Stimulated activated CD8-positive, alpha-beta memory T cell treated with anti-CD3 and anti-CD28 coated beads, Interleukin-7, amount 100 ng/mL, for 24 hours (primary cell): ENCODE measurements around the gene PTPN20.

Source experiments
- DNase-seq: peaks from one replicate; pipeline ENCODE4 v3.0.0-alpha.2; 2020; ENCODE audit warnings: low read depth

Gene PTPN20

GRCh38 chr10:47034441-47035051, 123.3 kb downstream of the PTPN20 start:
- no peak for DNase-seq

- no peak for DNase-seq
Observed at GRCh38 chr10:47035171-47035818, 124.1 kb downstream of the PTPN20 start.

- DNase-seq = no peak
Observed at GRCh38 chr10:47035819-47036337, 124.7 kb downstream of the PTPN20 start.

GRCh38 chr10:47036771-47037170, 125.5 kb downstream of the PTPN20 start:
- DNase-seq = no peak

- DNase-seq = no peak
Observed at GRCh38 chr10:47037654-47038425, 126.6 kb downstream of the PTPN20 start.

GRCh38 chr10:47038881-47039561, 127.8 kb downstream of the PTPN20 start:
- no peak for DNase-seq

GRCh38 chr10:47039562-47039913, 128.3 kb downstream of the PTPN20 start:
- no peak for DNase-seq

- DNase-seq = no peak
Observed at GRCh38 chr10:47040041-47040491, 128.8 kb downstream of the PTPN20 start.

GRCh38 chr10:47040681-47041080, 129.5 kb downstream of the PTPN20 start:
- DNase-seq = no peak

- no peak for DNase-seq
Observed at GRCh38 chr10:47041396-47042198, 130.4 kb downstream of the PTPN20 start.

- no peak for DNase-seq
Observed at GRCh38 chr10:47042199-47042473, 130.9 kb downstream of the PTPN20 start.

- no peak for DNase-seq
Observed at GRCh38 chr10:47042780-47043750, 131.8 kb downstream of the PTPN20 start.

GRCh38 chr10:47043928-47044538, 132.8 kb downstream of the PTPN20 start:
- no peak for DNase-seq

GRCh38 chr10:47044741-47045140, 133.5 kb downstream of the PTPN20 start:
- DNase-seq = no peak

- DNase-seq = no peak
Observed at GRCh38 chr10:47045331-47045861, 134.2 kb downstream of the PTPN20 start.

GRCh38 chr10:47046321-47047126, 135.3 kb downstream of the PTPN20 start:
- no peak for DNase-seq

- no peak for DNase-seq
Observed at GRCh38 chr10:47047127-47047504, 135.9 kb downstream of the PTPN20 start.

GRCh38 chr10:47047577-47048525, 136.6 kb downstream of the PTPN20 start:
- DNase-seq = peak; percentile 59
